OCI-LY1 (cell line): ENCODE results near the gene HORMAD2.

Source experiments
- H2AFZ ChIP-seq: fragments of 200-600 bp; sonication (generic), shearing (Covaris generic); 2 replicates; pipeline ENCODE4 v1.6.0; 2014; ENCODE audit warnings: antibody characterized with exemption, mild to moderate bottlenecking, low read length
- H3F3A ChIP-seq: fragments of 200-600 bp; sonication (generic), shearing (Covaris generic); 2 replicates; pipeline ENCODE4 v1.6.0; 2014; ENCODE audit warnings: mild to moderate bottlenecking, antibody characterized with exemption, low read length, moderate library complexity; ENCODE audit not compliant: insufficient read depth
- H3K27ac ChIP-seq: fragments of 200-600 bp; sonication (generic); 2 replicates; pipeline ENCODE4 v1.5.1; 2014; ENCODE audit warnings: low read length, mixed run types, mild to moderate bottlenecking, low read depth; ENCODE audit not compliant: poor library complexity, severe bottlenecking
- H3K27me3 ChIP-seq: fragments of 200-600 bp; sonication (generic); 2 replicates; pipeline ENCODE4 v1.6.0; 2014; ENCODE audit warnings: antibody characterized with exemption, mild to moderate bottlenecking, low read length, moderate library complexity; ENCODE audit not compliant: insufficient read depth
- H3K36me3 ChIP-seq: fragments of 200-600 bp; sonication (generic); 2 replicates; pipeline ENCODE4 v1.6.1; 2014; ENCODE audit warnings: mild to moderate bottlenecking, antibody characterized with exemption, low read length, moderate library complexity, mixed read lengths; ENCODE audit not compliant: insufficient read depth
- H3K4me1 ChIP-seq: fragments of 200-600 bp; sonication (generic); 2 replicates; pipeline ENCODE4 v1.5.1; 2014; ENCODE audit warnings: mild to moderate bottlenecking, low read length, moderate library complexity; ENCODE audit not compliant: insufficient read depth, severe bottlenecking
- H3K4me2 ChIP-seq: fragments of 200-600 bp; sonication (generic), shearing (Covaris generic); 2 replicates; pipeline ENCODE4 v1.6.1; 2014; ENCODE audit warnings: low read length
- H3K4me3 ChIP-seq: fragments of 200-600 bp; sonication (generic); 2 replicates; pipeline ENCODE4 v1.5.1; 2014; ENCODE audit warnings: low read length, low read depth, mild to moderate bottlenecking, mixed read lengths; ENCODE audit not compliant: poor library complexity, severe bottlenecking
- H3K79me2 ChIP-seq: fragments of 200-600 bp; shearing (Covaris generic); 2 replicates; pipeline ENCODE4 v1.6.1; 2016; ENCODE audit warnings: mixed run types, low read length, mixed read lengths; ENCODE audit not compliant: insufficient read depth
- H3K9ac ChIP-seq: fragments of 200-600 bp; sonication (generic), shearing (Covaris generic); 2 replicates; pipeline ENCODE4 v1.6.1; 2014; ENCODE audit warnings: mild to moderate bottlenecking, low read length, mixed read lengths
- H3K9me2 ChIP-seq: fragments of 200-600 bp; sonication (generic), shearing (Covaris generic); 2 replicates; pipeline ENCODE4 v1.6.1; 2014; ENCODE audit warnings: low read depth, mild to moderate bottlenecking, low read length, mixed read lengths
- H3K9me3 ChIP-seq: fragments of 200-600 bp; shearing (Covaris generic); 2 replicates; pipeline ENCODE4 v1.6.1; 2014; ENCODE audit warnings: low read length, mixed read lengths
- H4K20me1 ChIP-seq: fragments of 200-600 bp; sonication (generic), shearing (Covaris generic); 2 replicates; pipeline ENCODE4 v1.6.0; 2016; ENCODE audit warnings: mild to moderate bottlenecking, low read length; ENCODE audit not compliant: insufficient read depth
- CTCF ChIP-seq: fragments of 200-600 bp; sonication (generic), shearing (Covaris generic); IDR thresholded peaks from 2 replicates; pipeline ENCODE4 v1.5.1; 2017; ENCODE audit warnings: mild to moderate bottlenecking, antibody characterized with exemption, low read length, moderate library complexity, mixed read lengths
- EZH2 ChIP-seq: fragments of 200-600 bp; sonication (generic), shearing (Covaris generic); IDR thresholded peaks from 2 replicates; pipeline ENCODE4 v1.8.0; 2017; ENCODE audit warnings: borderline replicate concordance, mixed run types, mild to moderate bottlenecking, antibody characterized with exemption, low read length, moderate library complexity, mixed read lengths

Gene HORMAD2

GRCh38 chr22:30033137-30033536, 47.1 kb upstream of the HORMAD2 start:
- H3K4me1 ChIP-seq, result no peaks in the 10 kb centered on the region
- no peak overlapping the region for H2AFZ ChIP-seq
- no peaks in the 10 kb centered on the region for H3F3A ChIP-seq
- H3K27me3 ChIP-seq, result 0 out of 2 replicates have a peak, but pooled peaks cover 3% of the 10 kb centered on the region
- no peaks in the 10 kb centered on the region for H3K79me2 ChIP-seq
- TF ChIP-seq EZH2, result no peak
- TF ChIP-seq CTCF, result no peak
- H4K20me1 ChIP-seq, result no peaks in the 10 kb centered on the region
- H3K27ac ChIP-seq, result no peak overlapping the region
- no peak overlapping the region for H3K4me2 ChIP-seq
- no peaks in the 10 kb centered on the region for H3K9me3 ChIP-seq
- peaks cover 4% of the 10 kb centered on the region for H3K36me3 ChIP-seq
- no peak overlapping the region for H3K9ac ChIP-seq
- no peaks in the 10 kb centered on the region for H3K9me2 ChIP-seq
- H3K4me3 ChIP-seq, result no peak overlapping the region

GRCh38 chr22:30033901-30034300, 46.4 kb upstream of the HORMAD2 start:
- Histone ChIP-seq H3F3A (no peaks in the 10 kb centered on the region), H3K27ac (no peak overlapping the region), H3K9me2 (no peaks in the 10 kb centered on the region), H3K9me3 (no peaks in the 10 kb centered on the region), H4K20me1 (no peaks in the 10 kb centered on the region), H3K9ac (no peak overlapping the region), H3K27me3 (0 out of 2 replicates have a peak, but pooled peaks cover 3% of the 10 kb centered on the region), H3K79me2 (no peaks in the 10 kb centered on the region), H3K36me3 (no peaks in the 10 kb centered on the region), H2AFZ (no peak overlapping the region), H3K4me1 (no peaks in the 10 kb centered on the region), H3K4me2 (no peak overlapping the region), H3K4me3 (no peak overlapping the region)
- no peak for TF ChIP-seq EZH2
- no peak for TF ChIP-seq CTCF

- Histone ChIP-seq H3K4me1 (no peaks in the 10 kb centered on the region), H3F3A (no peaks in the 10 kb centered on the region), H4K20me1 (no peaks in the 10 kb centered on the region), H3K27ac (no peak overlapping the region), H3K9me3 (no peaks in the 10 kb centered on the region), H3K27me3 (0 out of 2 replicates have a peak, but pooled peaks cover 6% of the 10 kb centered on the region), H3K79me2 (no peaks in the 10 kb centered on the region), H3K4me3 (no peak overlapping the region), H3K9me2 (no peaks in the 10 kb centered on the region), H3K4me2 (no peak overlapping the region), H3K36me3 (no peaks in the 10 kb centered on the region), H3K9ac (no peak overlapping the region), H2AFZ (no peak overlapping the region)
- TF ChIP-seq EZH2 (no peak), CTCF (no peak)
These were observed 43.6 kb upstream of the HORMAD2 start for GRCh38 chr22:30036656-30037055.
